KOPT-K1 (cell line): Measurements from ENCODE around the gene IFITM2.
A peak's percentile ranks its signal among the peaks of the same experiment; 100 is the strongest.
"Not testable (repeated sequence)": the region's sequence is repeated elsewhere in the genome, so short reads cannot be mapped to it uniquely, and the experiment has no call there.

Experiments
- H3K27ac ChIP-seq: fragments of 200-600 bp; sonication (generic); 2 replicates; pipeline ENCODE4 v1.5.1; 2016; ENCODE audit warnings: antibody characterized with exemption, mild to moderate bottlenecking, low read depth, low read length; ENCODE audit not compliant: poor library complexity, severe bottlenecking
- H3K36me3 ChIP-seq: fragments of 200-600 bp; sonication (generic); 2 replicates; pipeline ENCODE4 v1.5.1; 2017; ENCODE audit warnings: antibody characterized with exemption, mild to moderate bottlenecking, low read length, moderate library complexity; ENCODE audit not compliant: insufficient read depth
- H3K9me3 ChIP-seq: fragments of 200-600 bp; sonication (generic); 2 replicates; pipeline ENCODE4 v1.5.1; 2017; ENCODE audit warnings: antibody characterized with exemption, low read length, mild to moderate bottlenecking; ENCODE audit not compliant: insufficient read depth, poor library complexity, severe bottlenecking

Gene IFITM2

GRCh38 chr11:318405-319120 is 10.9 kb downstream of the IFITM2 start:
- peaks cover 16% of the 10 kb centered on the region for H3K36me3 ChIP-seq
- peak overlapping the region; percentile 58 for H3K27ac ChIP-seq
- not testable (repeated sequence) for H3K9me3 ChIP-seq

GRCh38 chr11:319121-319887 is 11.7 kb downstream of the IFITM2 start:
- Histone ChIP-seq H3K27ac (peak overlapping the region; percentile 63), H3K36me3 (peaks cover 16% of the 10 kb centered on the region)
- not testable (repeated sequence) for H3K9me3 ChIP-seq

GRCh38 chr11:319888-320273 is 12.3 kb downstream of the IFITM2 start:
- not testable (repeated sequence) for H3K9me3 ChIP-seq
- peak overlapping the region; percentile 63 for H3K27ac ChIP-seq
- peaks cover 16% of the 10 kb centered on the region for H3K36me3 ChIP-seq

GRCh38 chr11:324156-324555 is 16.5 kb downstream of the IFITM2 start:
- H3K36me3 ChIP-seq, result no peaks in the 10 kb centered on the region
- peak overlapping the region; percentile 42 for H3K27ac ChIP-seq

GRCh38 chr11:324593-325517 is 17.2 kb downstream of the IFITM2 start:
- H3K36me3 ChIP-seq, H3K9me3 ChIP-seq: not testable (repeated sequence)
- H3K27ac ChIP-seq, result peak overlapping the region; percentile 42

More at GRCh38 chr11:324156-324555, 16.5 kb downstream of the IFITM2 start:
- no peaks in the 10 kb centered on the region for H3K9me3 ChIP-seq

- peak overlapping the region; percentile 96 for H3K27ac ChIP-seq
- H3K9me3 ChIP-seq, result no peaks in the 10 kb centered on the region
- no peaks in the 10 kb centered on the region for H3K36me3 ChIP-seq
Observed at GRCh38 chr11:325796-326591, 18.4 kb downstream of the IFITM2 start.

- Histone ChIP-seq H3K9me3 (no peaks in the 10 kb centered on the region), H3K27ac (peak overlapping the region; percentile 96), H3K36me3 (no peaks in the 10 kb centered on the region)
Observed at GRCh38 chr11:326592-326841, 18.9 kb downstream of the IFITM2 start.

- no peaks in the 10 kb centered on the region for H3K36me3 ChIP-seq
- H3K9me3 ChIP-seq, result no peaks in the 10 kb centered on the region
- peak overlapping the region; percentile 96 for H3K27ac ChIP-seq
Observed at GRCh38 chr11:326842-327580, 19.4 kb downstream of the IFITM2 start.

- Histone ChIP-seq H3K9me3 (no peaks in the 10 kb centered on the region), H3K36me3 (no peaks in the 10 kb centered on the region), H3K27ac (peak overlapping the region; percentile 96)
Observed at GRCh38 chr11:327581-327923, 19.9 kb downstream of the IFITM2 start.

GRCh38 chr11:328012-328411 is 20.4 kb downstream of the IFITM2 start:
- Histone ChIP-seq H3K9me3 (peaks cover 2% of the 10 kb centered on the region), H3K27ac (peak overlapping the region; percentile 96), H3K36me3 (no peaks in the 10 kb centered on the region)

- not testable (repeated sequence) for H3K9me3 ChIP-seq, H3K36me3 ChIP-seq
- peak overlapping the region; percentile 96 for H3K27ac ChIP-seq
Observed at GRCh38 chr11:328516-329100, 21.0 kb downstream of the IFITM2 start.

- H3K9me3 ChIP-seq, result peaks cover 6% of the 10 kb centered on the region
- peak overlapping the region; percentile 82 for H3K27ac ChIP-seq
- H3K36me3 ChIP-seq, result no peaks in the 10 kb centered on the region
Observed at GRCh38 chr11:329886-330253, 22.3 kb downstream of the IFITM2 start.

- H3K9me3 ChIP-seq, result peaks cover 6% of the 10 kb centered on the region
- H3K27ac ChIP-seq, result peak overlapping the region; percentile 82
- H3K36me3 ChIP-seq, result no peaks in the 10 kb centered on the region
Observed at GRCh38 chr11:330307-330693, 22.7 kb downstream of the IFITM2 start.
